ENCODE data around the gene LILRA1.
"Not testable (repeated sequence)": the region's sequence is repeated elsewhere in the genome, so short reads cannot be mapped to it uniquely, and the experiment has no call there.

LILRA1 gene

DNA sequence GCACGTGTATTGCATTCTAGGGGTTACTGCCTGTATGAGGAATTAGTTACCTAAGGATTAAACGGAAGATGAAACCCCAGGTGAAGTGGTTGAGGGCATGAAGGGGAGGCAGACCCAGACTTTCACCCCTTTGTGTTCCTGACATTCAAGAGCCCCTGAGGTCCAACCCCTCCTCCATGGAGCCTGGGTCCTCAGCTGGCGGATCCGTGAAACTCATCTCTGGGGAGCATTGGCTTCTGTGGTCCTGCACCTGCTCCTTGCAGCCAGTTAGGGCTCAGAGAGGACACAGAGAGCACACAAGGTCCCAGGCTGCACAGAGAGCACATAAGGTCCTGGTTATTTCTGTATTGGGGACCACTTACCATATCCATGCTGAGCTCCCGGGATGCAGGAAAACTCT, 7.0 kb upstream of the LILRA1 start:
- TF ChIP-seq, protein P1, sequence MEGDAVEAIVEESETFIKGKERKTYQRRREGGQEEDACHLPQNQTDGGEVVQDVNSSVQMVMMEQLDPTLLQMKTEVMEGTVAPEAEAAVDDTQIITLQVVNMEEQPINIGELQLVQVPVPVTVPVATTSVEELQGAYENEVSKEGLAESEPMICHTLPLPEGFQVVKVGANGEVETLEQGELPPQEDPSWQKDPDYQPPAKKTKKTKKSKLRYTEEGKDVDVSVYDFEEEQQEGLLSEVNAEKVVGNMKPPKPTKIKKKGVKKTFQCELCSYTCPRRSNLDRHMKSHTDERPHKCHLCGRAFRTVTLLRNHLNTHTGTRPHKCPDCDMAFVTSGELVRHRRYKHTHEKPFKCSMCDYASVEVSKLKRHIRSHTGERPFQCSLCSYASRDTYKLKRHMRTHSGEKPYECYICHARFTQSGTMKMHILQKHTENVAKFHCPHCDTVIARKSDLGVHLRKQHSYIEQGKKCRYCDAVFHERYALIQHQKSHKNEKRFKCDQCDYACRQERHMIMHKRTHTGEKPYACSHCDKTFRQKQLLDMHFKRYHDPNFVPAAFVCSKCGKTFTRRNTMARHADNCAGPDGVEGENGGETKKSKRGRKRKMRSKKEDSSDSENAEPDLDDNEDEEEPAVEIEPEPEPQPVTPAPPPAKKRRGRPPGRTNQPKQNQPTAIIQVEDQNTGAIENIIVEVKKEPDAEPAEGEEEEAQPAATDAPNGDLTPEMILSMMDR (IDR thresholded peaks at IDR 0.05), result no peak
- no peak overlapping the region for H3K4me3 ChIP-seq
- no peak overlapping the region for H3K27ac ChIP-seq
- no peak for DNase-seq (ENCODE audit: low spot score)

DNA sequence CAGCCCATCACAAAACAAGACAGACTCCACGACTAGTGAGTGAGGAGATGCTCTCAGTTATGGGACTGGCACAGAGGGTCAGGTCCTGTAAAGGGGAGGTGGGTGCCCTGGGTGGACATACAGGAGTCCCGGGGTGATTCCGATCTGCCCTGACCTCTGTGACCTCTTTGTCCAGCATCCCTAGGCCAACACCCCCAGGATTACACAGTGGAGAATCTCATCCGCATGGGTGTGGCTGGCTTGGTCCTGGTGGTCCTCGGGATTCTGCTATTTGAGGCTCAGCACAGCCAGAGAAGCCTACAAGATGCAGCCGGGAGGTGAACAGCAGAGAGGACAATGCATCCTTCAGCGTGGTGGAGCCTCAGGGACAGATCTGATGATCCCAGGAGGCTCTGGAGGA, 6.4 kb upstream of the LILRA1 start:
- TF ChIP-seq, protein P1 (IDR thresholded peaks at IDR 0.05), result no peak
- DNase-seq (ENCODE audit: low spot score), result no peak
- no peak overlapping the region for H3K27ac ChIP-seq
- no peak overlapping the region for H3K4me3 ChIP-seq

GRCh38 chr19:54593931-54594626, 647 bp downstream of the LILRA1 start:
- not testable (repeated sequence) for H3K27ac ChIP-seq; H3K4me3 ChIP-seq; DNase-seq (ENCODE audit: low spot score)

DNA sequence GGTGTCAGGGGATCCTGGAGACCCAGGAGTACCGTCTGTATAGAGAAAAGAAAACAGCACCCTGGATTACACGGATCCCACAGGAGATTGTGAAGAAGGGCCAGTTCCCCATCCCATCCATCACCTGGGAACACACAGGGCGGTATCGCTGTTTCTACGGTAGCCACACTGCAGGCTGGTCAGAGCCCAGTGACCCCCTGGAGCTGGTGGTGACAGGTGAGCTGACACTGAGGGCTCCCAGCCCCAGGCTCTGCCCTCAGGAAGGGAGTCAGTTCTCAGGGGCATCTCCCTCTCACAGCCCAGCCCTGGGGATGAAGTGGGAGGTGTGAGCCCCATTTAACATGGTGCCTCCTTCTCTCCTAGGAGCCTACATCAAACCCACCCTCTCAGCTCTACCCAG, 1.3 kb downstream of the LILRA1 start:
- TF ChIP-seq, protein P1 (IDR thresholded peaks at IDR 0.05), result no peak
- no peak overlapping the region for H3K27ac ChIP-seq
- no peak overlapping the region for H3K4me3 ChIP-seq

GRCh38 chr19:54595680-54596436, 2.4 kb downstream of the LILRA1 start:
- not testable (repeated sequence) for DNase-seq (ENCODE audit: low spot score); H3K4me3 ChIP-seq; H3K27ac ChIP-seq

More for the DNA sequence above, 1.3 kb downstream of the LILRA1 start:
- DNase-seq (ENCODE audit: low spot score), result no peak

DNA sequence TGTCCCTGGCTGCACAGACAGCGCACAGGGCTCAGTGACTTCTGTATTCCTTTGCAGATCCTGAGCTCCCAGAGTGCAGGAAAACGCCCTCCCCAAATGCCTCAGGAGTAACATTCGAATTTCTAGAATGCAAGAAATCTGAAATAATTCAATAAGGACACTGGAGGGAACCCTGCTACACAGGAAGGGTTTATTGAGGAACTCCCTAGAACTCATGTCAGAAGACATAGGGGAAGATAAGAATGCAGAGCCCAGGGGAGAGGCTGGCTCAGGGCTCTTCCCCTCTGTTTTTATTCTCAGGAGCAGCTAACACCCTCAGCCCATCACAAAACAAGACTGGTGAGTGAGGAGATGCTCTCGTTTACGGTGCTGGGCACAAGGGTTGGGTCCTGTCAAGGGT, 6.8 kb downstream of the LILRA1 start:
- no peak for DNase-seq (ENCODE audit: low spot score)
- H3K4me3 ChIP-seq, result no peak overlapping the region
- TF ChIP-seq, protein P1 (IDR thresholded peaks at IDR 0.05), result no peak
- H3K27ac ChIP-seq, result no peak overlapping the region

GRCh38 chr19:54606230-54606629, 12.8 kb downstream of the LILRA1 start:
- no peak for DNase-seq (ENCODE audit: low spot score)
- Histone ChIP-seq H3K27ac (no peak overlapping the region), H3K4me3 (no peak overlapping the region)
- TF ChIP-seq, protein P1 (IDR thresholded peaks at IDR 0.05), result no peak
